Liver (tissue), 9 donors: ENCODE measurements around the gene HRH2. TPM values are rescaled to one million over a fixed set of nuclear protein-coding genes. Genes with fewer than 3 reads are reported as not detected.

Source experiments
- DNase-seq: peaks from one replicate; pipeline ENCODE4 v3.0.0-alpha.2; 2017; ENCODE audit warnings: low spot score
- H3K27ac ChIP-seq, 2 donors: one replicate each; pipeline ENCODE4 v1.7.0; 2013; ENCODE audit warnings: inconsistent platforms in 2 of 2, low read length in 2 of 2, control low read depth in 1 of 2, low read depth in 1 of 2, mild to moderate bottlenecking in 1 of 2
- H3K27me3 ChIP-seq, 4 donors: one replicate each; pipeline versions ENCODE4 v1.6.1 to v1.7.0; 2013; ENCODE audit warnings: low read length in 3 of 4, inconsistent platforms in 1 of 4, mild to moderate bottlenecking in 1 of 4, moderate library complexity in 1 of 4; ENCODE audit not compliant: control insufficient read depth in 4 of 4, insufficient read depth in 4 of 4
- H3K36me3 ChIP-seq, 4 donors: one replicate each; pipeline versions ENCODE4 v1.6.1 to v1.7.0; 2013; ENCODE audit warnings: low read length in 3 of 4, mild to moderate bottlenecking in 3 of 4, low read depth in 1 of 4, moderate library complexity in 1 of 4; ENCODE audit not compliant: control insufficient read depth in 4 of 4, insufficient read depth in 3 of 4
- H3K4me1 ChIP-seq, 4 donors: one replicate each; pipeline versions ENCODE4 v1.6.1 to v1.7.0; 2013; ENCODE audit warnings: low read length in 3 of 4, mild to moderate bottlenecking in 3 of 4, moderate library complexity in 1 of 4; ENCODE audit not compliant: control insufficient read depth in 4 of 4, insufficient read depth in 4 of 4
- H3K4me3 ChIP-seq, 3 donors: one replicate each; pipeline versions ENCODE4 v1.6.1 to v1.7.0; 2013; ENCODE audit warnings: low read length in 3 of 3, control low read depth in 1 of 3, low read depth in 1 of 3, mild to moderate bottlenecking in 1 of 3
- H3K9ac ChIP-seq, 2 donors: one replicate each; pipeline ENCODE4 v1.7.0; 2013; ENCODE audit warnings: low read length in 2 of 2, mild to moderate bottlenecking in 2 of 2, moderate library complexity in 2 of 2, control low read depth in 1 of 2, low read depth in 1 of 2
- H3K9me3 ChIP-seq, 4 donors: one replicate each; pipeline versions ENCODE4 v1.6.1 to v1.7.0; 2013; ENCODE audit warnings: low read length in 3 of 4; ENCODE audit not compliant: control insufficient read depth in 4 of 4
- EGR1 ChIP-seq, 2 donors: IDR thresholded peaks; 2 replicates each; pipeline ENCODE4 v1.6.1; 2016 to 2018; ENCODE audit warnings: antibody characterized with exemption in 2 of 2, low read depth in 2 of 2
- FOXA1 ChIP-seq: IDR thresholded peaks from 2 replicates; pipeline ENCODE4 v1.6.1; 2016; ENCODE audit warnings: antibody characterized with exemption
- FOXA2 ChIP-seq: IDR thresholded peaks from 2 replicates; pipeline ENCODE4 v1.6.1; 2016; ENCODE audit warnings: antibody characterized with exemption
- GABPA ChIP-seq, 2 donors: IDR thresholded peaks in 1 of 2; conservative IDR thresholded peaks in 1 of 2; 2 replicates each; pipeline ENCODE4 v1.6.1; 2016; ENCODE audit warnings: antibody characterized with exemption in 2 of 2, mild to moderate bottlenecking in 1 of 2, moderate library complexity in 1 of 2
- HNF4G ChIP-seq: IDR thresholded peaks from 2 replicates; pipeline ENCODE4 v1.6.1; 2016; ENCODE audit warnings: antibody characterized with exemption
- JUND ChIP-seq, 2 donors: IDR thresholded peaks; 2 replicates each; pipeline ENCODE4 v1.6.1; 2016; ENCODE audit warnings: antibody characterized with exemption in 2 of 2
- MAX ChIP-seq: IDR thresholded peaks from 2 replicates; pipeline ENCODE4 v1.6.1; 2016; ENCODE audit warnings: antibody characterized with exemption
- NR2F2 ChIP-seq: IDR thresholded peaks from 2 replicates; pipeline ENCODE4 v1.6.1; 2016; ENCODE audit warnings: antibody characterized with exemption
- RAD21 ChIP-seq, 2 donors: IDR thresholded peaks; 2 replicates each; pipeline ENCODE4 v1.6.1; 2016; ENCODE audit warnings: antibody characterized with exemption in 2 of 2, mild to moderate bottlenecking in 2 of 2
- RXRA ChIP-seq, 2 donors: IDR thresholded peaks; 2 replicates each; pipeline ENCODE4 v1.6.1; 2017 to 2018; ENCODE audit warnings: antibody characterized with exemption in 2 of 2, mild to moderate bottlenecking in 1 of 2
- SP1 ChIP-seq: IDR thresholded peaks from 2 replicates; pipeline ENCODE4 v1.6.1; 2018; ENCODE audit warnings: antibody characterized with exemption, mild to moderate bottlenecking
- TAF1 ChIP-seq: conservative IDR thresholded peaks from 2 replicates; pipeline ENCODE4 v1.6.1; 2016; ENCODE audit warnings: antibody characterized with exemption, mild to moderate bottlenecking
- YY1 ChIP-seq: IDR thresholded peaks from 2 replicates; pipeline ENCODE4 v1.6.1; 2016; ENCODE audit warnings: antibody characterized with exemption, mild to moderate bottlenecking
- WGBS: extraction: QIAGEN DNeasy Blood & Tissue Kit; methylation state at CpG from one replicate; pipeline ENCODE4 v1.1.7; 2013; 5-methylcytosine and 5-hydroxymethylcytosine counted together
- polyA plus RNA-seq, 2 donors: library from polyadenylated mRNA; stranded (reverse) in 1 of 2; unstranded in 1 of 2; fragments of 200-250 nt in 1 of 2; fragments of >200 nt in 1 of 2; fragmentation: Nextera tagmentation in 1 of 2; extraction: Ambion mirVana in 1 of 2; gene quantifications; one replicate each; pipeline versions ENCODE4 v1.2.1 to v1.2.3, GENCODE V29; 2013 to 2015
- total RNA-seq, 2 donors: library from RNA; depleted of rRNA; stranded (reverse); fragments of >200 nt; gene quantifications; one replicate each; pipeline ENCODE4 v1.2.3, GENCODE V29; 2014
- TF ChIP-seq, protein P1 (sequence below): IDR thresholded peaks from 2 replicates; pipeline ENCODE4 v1.6.1; 2016; ENCODE audit warnings: antibody characterized with exemption, mild to moderate bottlenecking
- TF ChIP-seq, protein P2 (sequence below): IDR thresholded peaks from 2 replicates; pipeline ENCODE4 v1.6.1; 2016; ENCODE audit warnings: antibody characterized with exemption
- TF ChIP-seq, protein P3 (sequence below): fragments of 150-350 bp; IDR thresholded peaks from 2 replicates; pipeline ENCODE4 v1.5.1; 2017; ENCODE audit warnings: improper control_type of control experiment, low read depth, low read length; ENCODE audit not compliant: missing input control
- TF ChIP-seq, protein P4 (sequence below): IDR thresholded peaks from 2 replicates; pipeline ENCODE4 v1.6.1; 2016; ENCODE audit warnings: antibody characterized with exemption
- donor health status: healthy.
- donor health status: healthy.
- donor health status: healthy.
- donor health status: healthy.
- donor health status: healthy.

The HRH2 gene
- total and polyA plus RNA-seq, 4 donors: 0.44 to 2.6 (median 1.3) TPM

DNA sequence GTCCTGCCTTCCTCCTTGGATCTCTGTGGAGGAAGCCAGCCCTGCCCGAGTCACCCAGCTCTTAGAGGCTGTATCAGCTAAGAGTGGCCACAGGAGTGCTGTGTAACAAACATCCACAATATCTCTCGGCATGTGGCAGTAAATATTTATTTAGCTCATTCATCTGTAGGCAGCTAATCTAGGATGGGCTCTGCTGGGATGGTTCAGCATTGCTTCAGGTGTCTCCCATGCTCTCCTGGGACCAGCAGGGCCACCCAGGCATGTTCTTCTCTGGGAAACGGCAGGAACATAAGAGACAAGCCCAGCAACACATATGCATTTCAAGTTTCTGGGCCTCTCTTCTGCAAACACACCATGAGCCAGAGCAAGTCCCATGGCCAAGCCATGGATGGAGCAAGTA is 56.1 kb downstream of the HRH2 start:
- no peaks in the 10 kb centered on the region for H3K27me3 ChIP-seq
- peaks cover 0 to 3% (median 2%) of the 10 kb centered on the region in 4 donors for H3K9me3 ChIP-seq
- H3K36me3 ChIP-seq: no peaks in the 10 kb centered on the region

More for the DNA sequence above, 56.1 kb downstream of the HRH2 start:
- H3K27ac ChIP-seq: no peak overlapping the region
- WGBS: 81% methylated on average over 3 of the region's 3 CpGs
- peaks cover 0 to 12% (median 10%) of the 10 kb centered on the region in 4 donors for H3K4me1 ChIP-seq
- H3K9ac ChIP-seq: no peak overlapping the region
- H3K4me3 ChIP-seq: no peak overlapping the region
- TF ChIP-seq FOXA2 (no peak), YY1 (no peak), RXRA (IDR thresholded peaks at IDR 0.05) (no peak), RAD21 (IDR thresholded peaks at IDR 0.05) (no peak), FOXA1 (no peak), JUND (IDR thresholded peaks at IDR 0.05) (no peak), MAX (no peak), HNF4G (no peak), EGR1 (IDR thresholded peaks at IDR 0.05; ENCODE audit: low read depth in 2 of 2) (no peak), SP1 (no peak), GABPA (IDR thresholded peaks at IDR 0.05 in 1 of 2, conservative IDR thresholded peaks at IDR 0.05 in 1 of 2) (no peak), TAF1 (no peak), NR2F2 (no peak)
- TF ChIP-seq, protein P1, sequence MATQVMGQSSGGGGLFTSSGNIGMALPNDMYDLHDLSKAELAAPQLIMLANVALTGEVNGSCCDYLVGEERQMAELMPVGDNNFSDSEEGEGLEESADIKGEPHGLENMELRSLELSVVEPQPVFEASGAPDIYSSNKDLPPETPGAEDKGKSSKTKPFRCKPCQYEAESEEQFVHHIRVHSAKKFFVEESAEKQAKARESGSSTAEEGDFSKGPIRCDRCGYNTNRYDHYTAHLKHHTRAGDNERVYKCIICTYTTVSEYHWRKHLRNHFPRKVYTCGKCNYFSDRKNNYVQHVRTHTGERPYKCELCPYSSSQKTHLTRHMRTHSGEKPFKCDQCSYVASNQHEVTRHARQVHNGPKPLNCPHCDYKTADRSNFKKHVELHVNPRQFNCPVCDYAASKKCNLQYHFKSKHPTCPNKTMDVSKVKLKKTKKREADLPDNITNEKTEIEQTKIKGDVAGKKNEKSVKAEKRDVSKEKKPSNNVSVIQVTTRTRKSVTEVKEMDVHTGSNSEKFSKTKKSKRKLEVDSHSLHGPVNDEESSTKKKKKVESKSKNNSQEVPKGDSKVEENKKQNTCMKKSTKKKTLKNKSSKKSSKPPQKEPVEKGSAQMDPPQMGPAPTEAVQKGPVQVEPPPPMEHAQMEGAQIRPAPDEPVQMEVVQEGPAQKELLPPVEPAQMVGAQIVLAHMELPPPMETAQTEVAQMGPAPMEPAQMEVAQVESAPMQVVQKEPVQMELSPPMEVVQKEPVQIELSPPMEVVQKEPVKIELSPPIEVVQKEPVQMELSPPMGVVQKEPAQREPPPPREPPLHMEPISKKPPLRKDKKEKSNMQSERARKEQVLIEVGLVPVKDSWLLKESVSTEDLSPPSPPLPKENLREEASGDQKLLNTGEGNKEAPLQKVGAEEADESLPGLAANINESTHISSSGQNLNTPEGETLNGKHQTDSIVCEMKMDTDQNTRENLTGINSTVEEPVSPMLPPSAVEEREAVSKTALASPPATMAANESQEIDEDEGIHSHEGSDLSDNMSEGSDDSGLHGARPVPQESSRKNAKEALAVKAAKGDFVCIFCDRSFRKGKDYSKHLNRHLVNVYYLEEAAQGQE: no peak
- TF ChIP-seq, protein P2, sequence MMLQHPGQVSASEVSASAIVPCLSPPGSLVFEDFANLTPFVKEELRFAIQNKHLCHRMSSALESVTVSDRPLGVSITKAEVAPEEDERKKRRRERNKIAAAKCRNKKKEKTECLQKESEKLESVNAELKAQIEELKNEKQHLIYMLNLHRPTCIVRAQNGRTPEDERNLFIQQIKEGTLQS: no peak
- TF ChIP-seq, protein P3, sequence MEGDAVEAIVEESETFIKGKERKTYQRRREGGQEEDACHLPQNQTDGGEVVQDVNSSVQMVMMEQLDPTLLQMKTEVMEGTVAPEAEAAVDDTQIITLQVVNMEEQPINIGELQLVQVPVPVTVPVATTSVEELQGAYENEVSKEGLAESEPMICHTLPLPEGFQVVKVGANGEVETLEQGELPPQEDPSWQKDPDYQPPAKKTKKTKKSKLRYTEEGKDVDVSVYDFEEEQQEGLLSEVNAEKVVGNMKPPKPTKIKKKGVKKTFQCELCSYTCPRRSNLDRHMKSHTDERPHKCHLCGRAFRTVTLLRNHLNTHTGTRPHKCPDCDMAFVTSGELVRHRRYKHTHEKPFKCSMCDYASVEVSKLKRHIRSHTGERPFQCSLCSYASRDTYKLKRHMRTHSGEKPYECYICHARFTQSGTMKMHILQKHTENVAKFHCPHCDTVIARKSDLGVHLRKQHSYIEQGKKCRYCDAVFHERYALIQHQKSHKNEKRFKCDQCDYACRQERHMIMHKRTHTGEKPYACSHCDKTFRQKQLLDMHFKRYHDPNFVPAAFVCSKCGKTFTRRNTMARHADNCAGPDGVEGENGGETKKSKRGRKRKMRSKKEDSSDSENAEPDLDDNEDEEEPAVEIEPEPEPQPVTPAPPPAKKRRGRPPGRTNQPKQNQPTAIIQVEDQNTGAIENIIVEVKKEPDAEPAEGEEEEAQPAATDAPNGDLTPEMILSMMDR: no peak
- TF ChIP-seq, protein P4, sequence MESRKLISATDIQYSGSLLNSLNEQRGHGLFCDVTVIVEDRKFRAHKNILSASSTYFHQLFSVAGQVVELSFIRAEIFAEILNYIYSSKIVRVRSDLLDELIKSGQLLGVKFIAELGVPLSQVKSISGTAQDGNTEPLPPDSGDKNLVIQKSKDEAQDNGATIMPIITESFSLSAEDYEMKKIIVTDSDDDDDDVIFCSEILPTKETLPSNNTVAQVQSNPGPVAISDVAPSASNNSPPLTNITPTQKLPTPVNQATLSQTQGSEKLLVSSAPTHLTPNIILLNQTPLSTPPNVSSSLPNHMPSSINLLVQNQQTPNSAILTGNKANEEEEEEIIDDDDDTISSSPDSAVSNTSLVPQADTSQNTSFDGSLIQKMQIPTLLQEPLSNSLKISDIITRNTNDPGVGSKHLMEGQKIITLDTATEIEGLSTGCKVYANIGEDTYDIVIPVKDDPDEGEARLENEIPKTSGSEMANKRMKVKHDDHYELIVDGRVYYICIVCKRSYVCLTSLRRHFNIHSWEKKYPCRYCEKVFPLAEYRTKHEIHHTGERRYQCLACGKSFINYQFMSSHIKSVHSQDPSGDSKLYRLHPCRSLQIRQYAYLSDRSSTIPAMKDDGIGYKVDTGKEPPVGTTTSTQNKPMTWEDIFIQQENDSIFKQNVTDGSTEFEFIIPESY: no peak
- DNase-seq: no peak
